Astrocyte of the hippocampus (primary cell): ENCODE measurements around the gene DGKE.

Source experiments
- DNase-seq: peaks from one replicate; pipeline ENCODE4 v3.0.0; 2011; ENCODE audit warnings: low read depth, low spot score

The DGKE gene

GRCh38 chr17:56847106-56847505 lies 13.2 kb downstream of the DGKE start:
- DNase-seq: no peak

GRCh38 chr17:56849131-56849530 lies 15.2 kb downstream of the DGKE start:
- no peak for DNase-seq

- no peak for DNase-seq
These were observed 16.6 kb downstream of the DGKE start for GRCh38 chr17:56850591-56850990.

GRCh38 chr17:56851008-56851407 lies 17.1 kb downstream of the DGKE start:
- DNase-seq: no peak

- no peak for DNase-seq
These were observed 27.9 kb downstream of the DGKE start for GRCh38 chr17:56861899-56862298.

GRCh38 chr17:56863974-56864373 lies 30.0 kb downstream of the DGKE start:
- no peak for DNase-seq

GRCh38 chr17:56866076-56866475 lies 32.1 kb downstream of the DGKE start:
- DNase-seq: no peak

GRCh38 chr17:56866496-56866895 lies 32.5 kb downstream of the DGKE start:
- DNase-seq: no peak

- DNase-seq: peak; percentile 16
These were observed 34.0 kb downstream of the DGKE start for GRCh38 chr17:56867948-56868376.

GRCh38 chr17:56868716-56869115 lies 34.8 kb downstream of the DGKE start:
- no peak for DNase-seq

GRCh38 chr17:56870081-56870651 lies 36.2 kb downstream of the DGKE start:
- DNase-seq: no peak

- no peak for DNase-seq
These were observed 42.8 kb downstream of the DGKE start for GRCh38 chr17:56876766-56877179.

- no peak for DNase-seq
These were observed 45.3 kb downstream of the DGKE start for GRCh38 chr17:56879280-56879679.

- no peak for DNase-seq
These were observed 46.2 kb downstream of the DGKE start for GRCh38 chr17:56880133-56880532.

GRCh38 chr17:56880571-56880970 lies 46.6 kb downstream of the DGKE start:
- no peak for DNase-seq

GRCh38 chr17:56881685-56882295 lies 47.8 kb downstream of the DGKE start:
- no peak for DNase-seq

GRCh38 chr17:56883616-56884015 lies 49.7 kb downstream of the DGKE start:
- no peak for DNase-seq

GRCh38 chr17:56884483-56885311 lies 50.7 kb downstream of the DGKE start:
- no peak for DNase-seq

- DNase-seq: no peak
These were observed 51.3 kb downstream of the DGKE start for GRCh38 chr17:56885312-56885657.

- no peak for DNase-seq
These were observed 52.4 kb downstream of the DGKE start for GRCh38 chr17:56886288-56886731.

GRCh38 chr17:56887105-56887504 lies 53.2 kb downstream of the DGKE start:
- DNase-seq: no peak

GRCh38 chr17:56887552-56888467 lies 53.9 kb downstream of the DGKE start:
- DNase-seq: no peak
